MV-4-11 (cell line): ENCODE data around the gene SPR.

Experiments used
- DNase-seq: peaks from one replicate; lab custom pipeline; 2025; lab: John Stamatoyannopoulos, UW

SPR gene

DNA sequence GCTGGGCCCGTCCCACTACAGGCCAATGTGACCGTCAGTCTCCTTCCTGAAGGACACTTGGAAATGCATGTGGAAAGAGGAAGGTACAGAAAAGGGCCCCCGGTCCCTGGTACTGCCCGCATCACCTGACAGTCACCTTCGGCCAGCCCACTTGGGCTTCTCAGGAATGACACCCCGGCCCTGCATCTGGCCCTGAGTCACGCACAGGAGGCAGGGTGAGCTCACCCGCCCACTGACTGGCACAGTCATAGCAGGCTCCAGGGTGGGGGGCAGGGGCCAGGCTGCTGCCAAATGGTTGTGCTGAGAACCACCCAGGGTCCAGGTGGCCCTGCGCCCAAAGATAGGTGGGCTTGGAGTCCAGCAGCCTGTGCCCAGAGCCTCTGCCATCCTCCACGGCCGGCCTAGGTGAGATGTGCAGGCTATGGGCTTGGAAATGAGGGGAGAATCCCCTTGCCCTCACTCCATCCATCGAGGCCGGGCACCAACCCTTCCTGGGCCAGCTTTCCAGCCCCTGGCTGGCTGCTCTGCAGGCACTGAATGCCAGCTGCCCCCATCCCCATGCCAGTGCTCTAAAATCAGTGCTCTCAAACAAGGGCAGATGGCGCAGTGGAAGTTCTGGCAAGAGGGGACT, 44.2 kb downstream of the SPR start:
- DNase-seq = no peak

DNA sequence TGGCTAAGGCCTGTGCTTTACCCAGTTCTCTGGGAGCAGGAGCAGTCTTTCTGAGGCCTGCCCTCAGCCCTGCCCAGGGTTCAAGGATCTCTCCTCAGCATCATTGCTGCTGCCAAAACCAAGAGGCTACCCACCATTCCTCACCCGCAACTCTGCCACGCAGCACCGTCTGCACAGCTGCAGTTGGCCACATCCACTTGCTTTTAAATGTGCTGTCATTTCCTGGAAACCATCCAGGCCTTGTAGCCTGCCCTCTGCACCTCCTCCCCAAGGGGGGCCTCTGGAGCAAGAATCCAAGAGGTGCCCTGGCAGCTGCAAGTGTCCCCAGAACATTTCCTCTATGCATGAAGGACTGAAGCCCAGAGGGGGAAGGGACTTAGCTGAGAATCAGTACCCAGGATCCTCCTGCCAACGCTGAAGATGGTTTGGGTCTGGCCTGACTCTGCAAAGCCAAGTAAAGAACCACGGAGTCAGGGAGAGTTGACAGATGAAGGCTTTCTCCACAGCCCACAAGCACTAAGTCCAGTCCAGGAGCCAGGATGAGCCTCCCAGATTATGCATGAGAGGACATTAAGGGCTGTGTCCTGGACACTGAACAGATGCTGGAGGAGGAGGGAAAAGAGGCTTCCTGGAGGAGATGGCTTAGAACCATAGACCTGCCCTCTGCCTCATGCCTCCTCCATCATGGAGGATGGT, 45.0 kb downstream of the SPR start:
- no peak for DNase-seq

DNA sequence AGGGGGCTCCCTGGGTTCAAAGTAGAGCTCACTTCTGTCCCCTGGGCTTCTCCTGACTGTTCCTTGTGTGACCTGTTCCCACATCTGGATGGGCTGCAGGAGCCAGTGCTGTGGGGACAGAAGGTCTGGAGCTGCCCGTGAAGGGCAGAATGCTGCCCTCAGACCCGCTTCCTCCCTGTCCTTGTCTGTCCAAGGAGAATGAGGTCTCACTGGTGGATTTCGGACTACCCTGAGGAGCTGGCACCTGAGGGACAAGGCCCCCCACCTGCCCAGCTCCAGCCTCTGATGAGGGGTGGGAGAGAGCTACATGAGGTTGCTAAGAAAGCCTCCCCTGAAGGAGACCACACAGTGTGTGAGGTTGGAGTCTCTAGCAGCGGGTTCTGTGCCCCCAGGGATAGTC, 45.6 kb downstream of the SPR start:
- DNase-seq = no peak

DNA sequence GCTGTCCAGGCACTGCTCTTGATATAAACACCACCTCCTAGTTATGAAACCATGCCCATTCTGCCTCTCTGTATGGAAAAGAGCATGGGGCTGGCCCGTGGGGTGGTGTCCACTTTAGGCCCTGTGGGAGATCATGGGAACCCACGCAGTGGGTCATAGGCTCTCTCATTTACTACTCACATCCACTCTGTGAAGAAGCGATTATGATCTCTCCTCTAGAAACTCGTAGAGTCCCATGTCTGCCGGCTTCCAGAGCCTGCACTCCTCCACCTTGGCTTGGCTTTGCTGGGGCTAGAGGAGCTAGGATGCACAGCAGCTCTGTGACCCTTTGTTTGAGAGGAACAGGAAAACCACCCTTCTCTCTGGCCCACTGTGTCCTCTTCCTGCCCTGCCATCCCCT, 46.0 kb downstream of the SPR start:
- no peak for DNase-seq

DNA sequence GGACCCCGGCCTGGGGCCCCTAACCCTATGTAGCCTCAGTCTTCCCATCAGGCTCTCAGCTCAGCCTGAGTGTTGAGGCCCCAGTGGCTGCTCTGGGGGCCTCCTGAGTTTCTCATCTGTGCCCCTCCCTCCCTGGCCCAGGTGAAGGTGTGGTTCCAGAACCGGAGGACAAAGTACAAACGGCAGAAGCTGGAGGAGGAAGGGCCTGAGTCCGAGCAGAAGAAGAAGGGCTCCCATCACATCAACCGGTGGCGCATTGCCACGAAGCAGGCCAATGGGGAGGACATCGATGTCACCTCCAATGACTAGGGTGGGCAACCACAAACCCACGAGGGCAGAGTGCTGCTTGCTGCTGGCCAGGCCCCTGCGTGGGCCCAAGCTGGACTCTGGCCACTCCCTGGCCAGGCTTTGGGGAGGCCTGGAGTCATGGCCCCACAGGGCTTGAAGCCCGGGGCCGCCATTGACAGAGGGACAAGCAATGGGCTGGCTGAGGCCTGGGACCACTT, 46.5 kb downstream of the SPR start:
- no peak for DNase-seq

DNA sequence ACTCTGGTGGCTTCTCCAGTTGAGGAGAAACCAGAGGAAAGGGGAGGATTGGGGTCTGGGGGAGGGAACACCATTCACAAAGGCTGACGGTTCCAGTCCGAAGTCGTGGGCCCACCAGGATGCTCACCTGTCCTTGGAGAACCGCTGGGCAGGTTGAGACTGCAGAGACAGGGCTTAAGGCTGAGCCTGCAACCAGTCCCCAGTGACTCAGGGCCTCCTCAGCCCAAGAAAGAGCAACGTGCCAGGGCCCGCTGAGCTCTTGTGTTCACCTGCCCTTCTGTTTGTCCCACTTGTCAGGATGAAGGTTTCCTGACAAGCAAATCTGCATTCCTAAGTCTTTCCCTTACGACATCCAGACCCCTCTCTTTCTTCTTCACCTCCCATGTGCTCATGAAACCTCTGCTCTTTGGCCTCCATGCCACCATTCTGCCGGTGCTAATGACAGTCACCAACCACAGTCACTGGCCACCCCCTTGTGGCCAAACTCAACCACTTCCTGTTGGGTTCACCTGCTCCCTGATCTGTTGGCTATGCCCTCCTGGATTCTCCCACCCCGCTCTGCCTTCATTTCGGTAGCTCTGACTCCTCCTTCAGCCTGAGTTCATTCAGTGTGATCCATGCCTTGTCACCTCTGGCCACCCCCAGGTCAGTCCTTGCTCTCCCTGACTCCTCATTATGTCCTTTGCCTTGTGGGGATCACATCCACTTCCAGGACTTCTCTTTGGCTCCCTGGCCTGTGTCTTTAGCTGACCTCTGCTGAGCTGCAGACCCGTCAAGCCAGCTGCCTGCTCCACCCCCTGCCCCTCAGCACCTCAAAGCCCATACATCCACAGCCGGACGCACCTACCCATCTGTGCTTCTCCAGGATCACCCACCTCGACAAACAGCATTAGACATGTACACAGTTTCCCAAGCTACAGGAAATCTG, 47.7 kb downstream of the SPR start:
- DNase-seq = peak; percentile 9

DNA sequence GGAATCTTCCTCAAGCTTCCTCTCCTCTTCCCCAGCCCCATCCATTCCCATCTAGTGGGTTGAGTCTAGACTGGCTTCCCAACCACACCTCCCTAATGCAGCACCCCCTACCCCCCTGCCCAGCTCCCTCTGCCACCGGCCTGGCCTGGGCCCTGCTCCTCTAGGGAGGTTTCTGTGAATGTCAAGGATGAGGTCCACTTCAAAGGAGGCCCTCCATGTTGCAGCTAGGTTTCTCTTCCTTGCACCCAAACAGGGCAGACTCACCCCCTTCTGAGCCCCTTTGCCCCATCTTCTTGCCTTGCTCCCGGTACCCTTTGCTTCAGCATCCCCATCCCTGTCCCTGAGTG, 48.4 kb downstream of the SPR start:
- DNase-seq = no peak

DNA sequence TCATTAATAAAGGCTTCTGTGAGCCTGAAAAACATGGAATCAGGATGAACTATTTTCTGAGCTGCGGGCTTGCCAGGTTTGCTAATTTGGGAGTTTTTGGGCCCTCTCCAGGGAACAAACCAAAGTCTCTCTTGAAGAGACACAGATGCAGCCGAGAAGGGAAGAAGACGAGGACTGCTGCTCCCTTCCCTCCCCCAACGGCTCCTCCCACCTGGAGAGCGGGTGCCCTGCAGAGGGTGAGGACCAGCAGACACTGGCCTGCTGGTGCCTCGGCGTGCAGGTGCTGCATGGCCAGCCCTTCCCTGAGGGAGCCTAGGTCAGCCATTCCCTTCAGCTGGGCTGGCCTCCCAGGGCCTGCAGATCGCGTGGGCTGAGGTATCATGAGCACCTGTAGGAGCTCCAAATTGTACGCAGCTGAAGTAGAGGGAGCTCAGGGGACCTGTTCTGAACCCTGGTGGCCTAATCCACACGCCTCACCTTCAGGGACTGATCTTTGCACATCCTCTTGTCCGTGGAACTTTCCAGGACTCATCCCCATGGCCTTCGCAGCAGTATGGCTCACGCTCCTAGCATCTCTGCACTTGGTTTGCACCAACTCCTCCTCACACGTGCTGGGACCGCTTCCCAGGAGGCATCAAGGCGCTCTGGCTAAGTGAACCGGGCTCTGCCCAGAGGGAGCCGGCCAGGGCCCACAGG, 49.6 kb downstream of the SPR start:
- no peak for DNase-seq

DNA sequence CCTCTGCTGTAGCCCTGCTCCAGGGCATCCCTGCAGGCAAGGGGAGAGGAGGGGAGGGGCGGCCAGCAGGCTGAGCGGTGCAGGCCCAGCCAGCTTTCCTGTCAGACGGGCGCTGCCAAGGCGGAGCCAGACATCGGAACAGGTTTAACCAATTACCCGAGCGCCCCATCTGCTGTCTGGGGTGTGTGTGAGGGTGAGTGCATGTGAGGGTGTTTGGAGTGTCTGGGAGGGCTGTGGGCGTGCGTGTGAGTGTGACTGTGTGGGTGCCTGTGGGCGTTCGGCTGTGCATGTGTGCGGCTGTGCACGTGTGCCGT, 50.1 kb downstream of the SPR start:
- no peak for DNase-seq

DNA sequence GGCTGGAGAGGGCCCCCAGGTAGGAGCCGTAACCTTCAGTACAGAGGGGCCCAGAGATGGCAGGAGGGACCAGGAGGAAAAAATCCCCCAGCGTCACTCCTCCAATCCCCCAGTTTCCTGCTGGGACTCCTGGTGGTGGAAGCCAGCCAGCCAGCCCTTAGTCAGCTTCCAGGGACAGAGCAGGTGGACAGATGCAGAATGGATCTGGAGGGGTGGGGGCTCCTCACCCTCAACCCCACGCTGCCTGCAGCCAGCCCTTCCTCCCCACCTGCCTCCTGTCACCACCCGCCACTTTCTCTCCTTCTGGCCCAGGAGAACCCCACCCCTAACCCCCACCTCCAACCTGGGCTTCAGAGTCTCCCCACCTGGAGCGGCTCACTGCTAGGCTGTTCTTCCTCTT, 51.2 kb downstream of the SPR start:
- no peak for DNase-seq

DNA sequence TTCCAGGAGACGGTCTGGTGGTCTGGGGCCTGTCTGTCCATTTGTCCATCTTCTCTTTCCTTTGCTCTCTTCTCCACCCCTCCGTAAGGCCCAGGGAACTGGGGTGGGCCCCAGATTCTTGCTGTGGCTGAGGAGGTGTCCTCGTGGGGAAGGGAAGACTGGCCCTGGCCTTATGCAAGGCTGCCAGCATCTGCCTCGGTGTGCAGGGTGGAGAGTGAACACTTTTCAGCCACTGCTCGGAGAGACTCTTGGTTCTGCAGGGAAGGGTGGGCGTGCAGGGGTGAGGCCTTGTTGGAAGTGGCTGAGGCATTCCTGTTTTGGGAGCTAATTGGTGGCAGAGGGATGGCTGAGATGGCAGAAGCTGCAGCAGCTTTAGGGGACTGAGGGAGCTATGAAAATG, 53.2 kb downstream of the SPR start:
- DNase-seq = no peak

DNA sequence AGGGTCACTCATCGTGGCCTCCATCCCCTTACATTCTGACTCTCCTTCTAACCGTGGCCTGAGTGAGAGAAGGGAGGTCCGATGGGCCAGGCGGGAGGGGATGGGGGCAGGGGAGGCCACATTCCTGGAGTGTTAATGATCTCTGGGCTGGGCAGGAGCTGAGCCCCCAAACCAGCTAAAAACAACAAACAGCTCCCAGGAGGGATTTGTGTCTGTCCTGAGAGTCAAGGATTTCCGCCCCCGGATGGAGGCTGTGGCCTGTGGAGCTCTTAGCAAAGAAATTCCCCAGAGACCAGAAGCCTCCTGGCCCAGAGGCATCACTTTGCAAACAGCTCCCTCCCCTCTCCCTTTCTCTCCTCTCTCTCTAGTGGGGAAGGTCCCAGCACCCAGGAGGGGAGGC, 53.6 kb downstream of the SPR start:
- DNase-seq = no peak
